Kidney (tissue), 14 donors: ENCODE data around the gene DNAI4. TPM values are rescaled to one million over a fixed set of nuclear protein-coding genes. Genes with fewer than 3 reads are reported as not detected.

ENCODE experiments used
- DNase-seq, 5 donors: peaks; one replicate each; pipeline ENCODE4 v3.0.0-alpha.2; 2013 to 2020
- FAIRE-seq: peaks from 2 replicates; lab custom pipeline; 2012; peaks lifted over from hg19 to GRCh38; lab: Jason Lieb, UNC
- H3K27ac ChIP-seq, 2 donors: one replicate each; pipeline ENCODE4 v1.7.0; 2013; ENCODE audit warnings: low read depth in 2 of 2, low read length in 2 of 2, inconsistent platforms in 1 of 2
- H3K27me3 ChIP-seq: one replicate; pipeline ENCODE4 v1.7.1; 2013; ENCODE audit warnings: low read length, inconsistent platforms; ENCODE audit not compliant: control insufficient read depth, insufficient read depth
- H3K36me3 ChIP-seq, 3 donors: one replicate each; pipeline versions ENCODE4 v1.7.0 to v1.7.1; 2013; ENCODE audit warnings: low read length in 3 of 3, control low read depth in 1 of 3, inconsistent platforms in 1 of 3; ENCODE audit not compliant: insufficient read depth in 3 of 3, control insufficient read depth in 2 of 3
- H3K4me1 ChIP-seq, 3 donors: one replicate each; pipeline versions ENCODE4 v1.7.0 to v1.7.1; 2013; ENCODE audit warnings: low read length in 3 of 3, inconsistent platforms in 1 of 3, low read depth in 1 of 3; ENCODE audit not compliant: control insufficient read depth in 2 of 3, insufficient read depth in 2 of 3
- H3K4me3 ChIP-seq, 3 donors: one replicate each; pipeline versions ENCODE4 v1.7.0 to v1.8.1; 2013; ENCODE audit warnings: low read length in 3 of 3, control low read depth in 1 of 3, inconsistent platforms in 1 of 3
- H3K9ac ChIP-seq, 3 donors: one replicate each; pipeline versions ENCODE4 v1.7.0 to v1.7.1; 2013; ENCODE audit warnings: low read length in 3 of 3, control low read depth in 1 of 3, inconsistent platforms in 1 of 3
- H3K9me3 ChIP-seq, 3 donors: one replicate each; pipeline versions ENCODE4 v1.7.0 to v1.7.1; 2013; ENCODE audit warnings: low read length in 3 of 3, control low read depth in 1 of 3, inconsistent platforms in 1 of 3; ENCODE audit not compliant: control insufficient read depth in 2 of 3, insufficient read depth in 1 of 3
- intact Hi-C: fragments of 100-400 bp; cut with DNase I; formaldehyde crosslinking; loops from one replicate; pipeline ENCODE4 v1.11.1; 2022
- polyA plus RNA-seq: library from polyadenylated mRNA; stranded (reverse); fragments of 350-450 nt; fragmentation: Illumina TruSeq; extraction: RNeasy Lipid Tissue Mini Kit (QIAGEN cat#74804); gene quantifications from one replicate; pipeline ENCODE4 v1.2.3, GENCODE V29; 2014; ENCODE audit warnings: low read depth, low replicate concordance; ENCODE audit not compliant: insufficient read depth
- total RNA-seq: library from RNA; stranded (reverse); fragmentation: NEBNext Ultra II Directional; extraction: Animal tissue kit (Norgen Biotek cat#: 25700); gene quantifications from one replicate; pipeline ENCODE4 v1.2.1, GENCODE V29; 2021
- TF ChIP-seq, protein P1 (sequence below): IDR thresholded peaks from 3 replicates; pipeline ENCODE4 v1.5.1; 2012; ENCODE audit warnings: mild to moderate bottlenecking, moderate library complexity, borderline replicate concordance; ENCODE audit not compliant: insufficient read depth; ENCODE audit errors: extremely low read depth
- donor health status: control.
- donor health status: control.
- donor health status: control.
- donor health status: control.
- donor health status: control.
- donor health status: DM: yes; HTN: yes; CAD: no.
- donor health status: Normal renal cell carcinoma (clear cell type).

Gene DNAI4
- total and polyA plus RNA-seq, 2 donors from 2014 or later, result 4.1 to 26.8 TPM

DNA sequence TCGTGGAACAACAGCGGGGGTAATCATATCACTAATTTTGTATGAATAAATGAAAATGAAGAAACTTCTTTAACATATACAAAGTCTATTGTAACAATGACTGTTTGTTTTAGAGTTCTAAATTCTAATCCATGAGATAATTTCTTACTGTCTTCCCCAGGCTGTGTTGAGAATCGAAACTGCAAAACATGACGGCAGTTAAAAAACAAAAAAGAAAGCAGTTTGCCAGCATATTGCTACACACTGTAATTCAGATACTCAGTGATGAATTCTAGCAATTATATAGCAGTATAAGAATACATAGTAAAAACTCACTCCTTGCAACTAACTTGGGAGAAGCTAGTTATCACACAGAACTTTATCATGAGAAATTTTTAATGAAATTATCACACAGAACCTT lies 145.7 kb downstream of the DNAI4 start:
- TF ChIP-seq, protein P1, sequence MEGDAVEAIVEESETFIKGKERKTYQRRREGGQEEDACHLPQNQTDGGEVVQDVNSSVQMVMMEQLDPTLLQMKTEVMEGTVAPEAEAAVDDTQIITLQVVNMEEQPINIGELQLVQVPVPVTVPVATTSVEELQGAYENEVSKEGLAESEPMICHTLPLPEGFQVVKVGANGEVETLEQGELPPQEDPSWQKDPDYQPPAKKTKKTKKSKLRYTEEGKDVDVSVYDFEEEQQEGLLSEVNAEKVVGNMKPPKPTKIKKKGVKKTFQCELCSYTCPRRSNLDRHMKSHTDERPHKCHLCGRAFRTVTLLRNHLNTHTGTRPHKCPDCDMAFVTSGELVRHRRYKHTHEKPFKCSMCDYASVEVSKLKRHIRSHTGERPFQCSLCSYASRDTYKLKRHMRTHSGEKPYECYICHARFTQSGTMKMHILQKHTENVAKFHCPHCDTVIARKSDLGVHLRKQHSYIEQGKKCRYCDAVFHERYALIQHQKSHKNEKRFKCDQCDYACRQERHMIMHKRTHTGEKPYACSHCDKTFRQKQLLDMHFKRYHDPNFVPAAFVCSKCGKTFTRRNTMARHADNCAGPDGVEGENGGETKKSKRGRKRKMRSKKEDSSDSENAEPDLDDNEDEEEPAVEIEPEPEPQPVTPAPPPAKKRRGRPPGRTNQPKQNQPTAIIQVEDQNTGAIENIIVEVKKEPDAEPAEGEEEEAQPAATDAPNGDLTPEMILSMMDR, result no peak
- Histone ChIP-seq H3K27me3 (no peaks in the 10 kb centered on the region), H3K9me3 (no peaks in the 10 kb centered on the region), H3K4me1 (no peaks in the 10 kb centered on the region), H3K9ac (no peak overlapping the region), H3K36me3 (no peaks in the 10 kb centered on the region), H3K27ac (no peak overlapping the region), H3K4me3 (no peak overlapping the region)
- FAIRE-seq, result no peak
- intact Hi-C loops, result no loop called here
- no peak for DNase-seq

DNA sequence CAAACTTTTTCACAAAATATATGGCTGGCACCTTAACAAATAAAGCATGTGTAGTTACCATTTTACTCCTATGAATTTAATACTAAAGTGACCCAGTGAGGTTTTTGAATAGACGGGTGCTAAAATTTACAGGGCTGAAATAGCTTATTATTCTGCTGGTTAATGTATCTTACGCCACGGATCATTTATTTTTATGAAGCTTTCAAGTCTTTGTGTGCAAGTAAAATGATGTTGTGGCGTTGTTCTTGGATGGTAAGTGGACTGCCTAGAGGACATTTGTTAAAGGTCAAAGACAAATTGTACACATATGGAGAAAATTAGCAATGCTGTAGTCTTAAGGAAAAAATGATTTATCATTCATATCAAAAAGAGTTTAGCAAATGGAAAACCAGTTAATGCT lies 146.4 kb downstream of the DNAI4 start:
- DNase-seq (peak in 2 of 5 donors; percentile 49 to 64), FAIRE-seq (no peak)
- TF ChIP-seq, protein P1, result no peak

DNA sequence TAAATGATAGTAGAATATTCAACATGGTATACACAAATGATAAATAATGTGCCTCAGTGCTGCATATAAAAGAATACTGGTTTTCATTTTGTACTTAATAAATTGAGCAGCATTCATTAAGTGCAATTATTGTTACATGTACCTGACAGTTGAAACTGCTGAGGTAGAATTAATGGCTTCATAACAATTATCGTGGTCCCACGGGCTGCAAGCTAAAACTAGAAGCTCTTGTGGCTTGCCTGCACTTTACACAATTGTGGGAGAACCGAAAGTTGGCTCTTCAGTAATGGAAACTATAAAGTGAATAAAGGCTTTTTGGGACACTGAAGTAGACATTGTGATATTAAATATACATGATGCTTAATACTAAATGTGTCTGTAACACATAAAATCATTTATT lies 146.8 kb downstream of the DNAI4 start:
- Histone ChIP-seq H3K9ac (no peak overlapping the region), H3K4me3 (no peak overlapping the region), H3K9me3 (no peaks in the 10 kb centered on the region), H3K4me1 (no peaks in the 10 kb centered on the region), H3K27ac (no peak overlapping the region), H3K27me3 (no peaks in the 10 kb centered on the region), H3K36me3 (no peaks in the 10 kb centered on the region)
- intact Hi-C loops, result no loop called here
- DNase-seq (peak in 1 of 5 donors; percentile 8), FAIRE-seq (no peak)
- TF ChIP-seq, protein P1, result no peak

More for the DNA sequence above, 146.4 kb downstream of the DNAI4 start:
- H3K27ac ChIP-seq, result no peak overlapping the region
- no peaks in the 10 kb centered on the region for H3K27me3 ChIP-seq
- no peaks in the 10 kb centered on the region for H3K4me1 ChIP-seq
- no peaks in the 10 kb centered on the region for H3K9me3 ChIP-seq
- intact Hi-C loops, result no loop called here
- no peaks in the 10 kb centered on the region for H3K36me3 ChIP-seq
- H3K4me3 ChIP-seq, result no peak overlapping the region
- no peak overlapping the region for H3K9ac ChIP-seq

DNA sequence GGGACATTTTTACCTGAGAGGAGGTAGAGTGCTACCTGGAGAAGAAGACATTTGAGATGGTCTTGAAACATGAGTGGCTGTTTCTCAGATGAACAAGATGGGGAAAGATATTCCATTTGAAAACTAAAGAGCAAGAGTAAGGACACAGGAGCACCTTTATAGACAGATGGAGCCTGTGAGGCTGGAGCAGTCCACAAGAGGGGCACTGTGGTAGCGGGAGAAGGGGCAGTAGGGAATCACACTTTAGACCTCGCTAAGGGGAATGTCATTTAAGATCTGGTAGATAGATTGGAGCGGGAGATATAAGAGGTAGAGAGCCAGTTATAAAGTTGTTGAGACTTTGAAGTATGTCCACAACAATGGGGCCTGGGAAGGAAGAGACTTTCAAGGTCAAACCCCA lies 149.0 kb downstream of the DNAI4 start:
- H3K4me1 ChIP-seq, result no peaks in the 10 kb centered on the region
- TF ChIP-seq, protein P1, result no peak
- H3K27ac ChIP-seq, result no peak overlapping the region
- intact Hi-C loops, result no loop called here
- no peaks in the 10 kb centered on the region for H3K27me3 ChIP-seq
- no peak overlapping the region for H3K4me3 ChIP-seq
- FAIRE-seq (no peak), DNase-seq (no peak)
- H3K9ac ChIP-seq, result no peak overlapping the region
- H3K9me3 ChIP-seq, result no peaks in the 10 kb centered on the region
- no peaks in the 10 kb centered on the region for H3K36me3 ChIP-seq
